ENCODE data around the gene PHTF1.

Gene PHTF1

DNA sequence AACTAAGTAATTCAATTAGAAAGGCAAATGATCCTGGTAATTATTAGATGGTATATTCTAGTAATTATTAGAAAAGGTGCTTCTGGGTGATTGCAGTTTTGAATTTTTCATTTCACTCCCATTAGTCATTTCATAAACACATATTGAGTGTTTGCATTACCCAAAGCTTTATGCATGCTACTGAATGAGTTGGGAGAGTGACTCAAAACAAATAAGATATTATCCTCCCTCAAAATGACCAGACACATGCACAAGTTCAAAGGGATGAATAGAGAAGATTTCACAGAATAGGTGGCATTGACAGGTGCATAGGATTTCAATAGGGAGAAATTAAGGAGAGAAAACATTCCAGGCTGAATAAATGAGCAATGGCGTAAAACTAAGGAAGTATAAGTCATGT lies 84.7 kb downstream of the PHTF1 start:
- no peaks in the 10 kb centered on the region for H3K27me3 ChIP-seq (ENCODE audit: control insufficient read depth in 1 of 2, insufficient read depth in 2 of 2, low read length in 2 of 2)
- H3K9me3 ChIP-seq (ENCODE audit: control insufficient read depth in 1 of 2, low read length in 2 of 2) = no peaks in the 10 kb centered on the region

DNA sequence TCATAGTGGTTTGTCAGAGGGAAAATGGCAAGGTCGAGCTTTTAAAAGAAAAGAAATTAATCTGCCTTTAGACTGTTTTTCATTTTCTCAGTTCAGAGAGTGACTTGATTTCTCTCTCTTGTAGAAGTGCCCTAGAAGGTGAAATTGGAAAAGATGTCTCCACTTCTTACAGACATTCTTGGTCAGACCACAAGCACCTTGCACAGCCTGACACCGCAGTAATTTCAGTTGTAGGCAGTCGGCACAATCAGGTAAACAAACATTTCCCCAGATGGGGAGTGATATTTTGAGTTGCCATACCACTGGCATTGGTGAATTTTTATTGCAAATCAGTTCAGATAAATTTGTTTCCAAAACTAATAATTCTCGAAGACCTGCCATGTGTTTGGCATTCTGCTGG lies 86.8 kb downstream of the PHTF1 start:
- Histone ChIP-seq H3K4me1 (ENCODE audit: control insufficient read depth in 1 of 2, insufficient read depth in 2 of 2, low read length in 2 of 2) (no peaks in the 10 kb centered on the region), H3K4me3 (ENCODE audit: low read depth in 1 of 2, low read length in 2 of 2) (no peak overlapping the region), H3K27ac (ENCODE audit: low read depth, low read length) (no peak overlapping the region), H3K9me3 (ENCODE audit: control insufficient read depth in 1 of 2, low read length in 2 of 2) (no peaks in the 10 kb centered on the region), H3K9ac (ENCODE audit: low read depth in 1 of 2, low read length in 2 of 2) (no peak overlapping the region), H3K36me3 (ENCODE audit: control insufficient read depth in 1 of 2, insufficient read depth in 2 of 2, low read length in 2 of 2) (peaks cover 5 to 23% of the 10 kb centered on the region in 2 donors), H3K27me3 (ENCODE audit: control insufficient read depth in 1 of 2, insufficient read depth in 2 of 2, low read length in 2 of 2) (no peaks in the 10 kb centered on the region)

More for the DNA sequence above, 84.7 kb downstream of the PHTF1 start:
- H3K36me3 ChIP-seq (ENCODE audit: control insufficient read depth in 1 of 2, insufficient read depth in 2 of 2, low read length in 2 of 2) = peaks cover 0 to 23% of the 10 kb centered on the region in 2 donors
- H3K27ac ChIP-seq (ENCODE audit: low read depth, low read length) = no peak overlapping the region
- H3K4me3 ChIP-seq (ENCODE audit: low read depth in 1 of 2, low read length in 2 of 2) = no peak overlapping the region
- H3K4me1 ChIP-seq (ENCODE audit: control insufficient read depth in 1 of 2, insufficient read depth in 2 of 2, low read length in 2 of 2) = no peaks in the 10 kb centered on the region
- H3K9ac ChIP-seq (ENCODE audit: low read depth in 1 of 2, low read length in 2 of 2) = no peak overlapping the region

DNA sequence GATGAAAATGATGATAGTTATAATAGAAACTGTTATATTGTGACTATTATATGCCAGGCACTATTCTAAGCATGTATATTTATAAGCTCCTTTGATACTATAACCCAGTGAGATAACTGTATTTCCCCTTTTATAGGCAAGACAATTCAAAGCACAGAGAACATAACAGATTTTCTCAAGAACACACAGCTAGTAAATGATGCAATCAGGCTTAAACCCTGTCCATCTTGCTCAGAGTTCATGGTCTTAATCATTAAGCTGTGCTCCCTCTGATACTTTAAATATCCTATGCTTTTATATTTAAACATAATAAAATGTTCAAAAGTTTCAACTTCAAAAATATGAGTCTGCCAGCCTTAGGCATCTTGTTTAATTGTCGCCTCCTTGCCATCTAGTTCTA lies 88.6 kb downstream of the PHTF1 start:
- Histone ChIP-seq H3K9ac (ENCODE audit: low read depth in 1 of 2, low read length in 2 of 2) (no peak overlapping the region), H3K9me3 (ENCODE audit: control insufficient read depth in 1 of 2, low read length in 2 of 2) (no peaks in the 10 kb centered on the region), H3K27me3 (ENCODE audit: control insufficient read depth in 1 of 2, insufficient read depth in 2 of 2, low read length in 2 of 2) (no peaks in the 10 kb centered on the region), H3K4me3 (ENCODE audit: low read depth in 1 of 2, low read length in 2 of 2) (no peak overlapping the region), H3K27ac (ENCODE audit: low read depth, low read length) (no peak overlapping the region), H3K36me3 (ENCODE audit: control insufficient read depth in 1 of 2, insufficient read depth in 2 of 2, low read length in 2 of 2) (peaks cover 5 to 23% of the 10 kb centered on the region in 2 donors), H3K4me1 (ENCODE audit: control insufficient read depth in 1 of 2, insufficient read depth in 2 of 2, low read length in 2 of 2) (no peaks in the 10 kb centered on the region)

DNA sequence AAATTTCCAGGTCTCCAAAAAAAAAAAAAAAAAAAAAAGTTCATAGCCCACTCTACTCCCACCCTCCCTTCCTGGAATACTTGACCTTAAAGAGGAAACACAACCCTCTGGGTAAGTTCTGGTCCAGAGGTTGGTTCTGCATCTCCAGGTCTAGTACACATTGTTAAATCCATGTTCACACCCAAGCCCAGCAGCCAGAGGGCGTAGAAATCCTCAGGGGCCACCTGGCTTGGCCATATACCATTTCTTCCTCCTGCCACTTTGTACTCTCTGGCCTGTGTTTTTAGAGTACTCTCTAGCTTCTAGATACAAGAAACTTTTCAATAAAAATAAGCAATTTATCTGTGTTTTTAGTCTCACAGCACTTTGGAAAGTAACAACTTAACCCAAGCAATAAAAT lies 89.3 kb downstream of the PHTF1 start:
- Histone ChIP-seq H3K36me3 (ENCODE audit: control insufficient read depth in 1 of 2, insufficient read depth in 2 of 2, low read length in 2 of 2) (peaks cover 5 to 23% of the 10 kb centered on the region in 2 donors), H3K9me3 (ENCODE audit: control insufficient read depth in 1 of 2, low read length in 2 of 2) (no peaks in the 10 kb centered on the region), H3K4me1 (ENCODE audit: control insufficient read depth in 1 of 2, insufficient read depth in 2 of 2, low read length in 2 of 2) (no peaks in the 10 kb centered on the region), H3K27ac (ENCODE audit: low read depth, low read length) (no peak overlapping the region), H3K4me3 (ENCODE audit: low read depth in 1 of 2, low read length in 2 of 2) (no peak overlapping the region), H3K27me3 (ENCODE audit: control insufficient read depth in 1 of 2, insufficient read depth in 2 of 2, low read length in 2 of 2) (no peaks in the 10 kb centered on the region), H3K9ac (ENCODE audit: low read depth in 1 of 2, low read length in 2 of 2) (no peak overlapping the region)

DNA sequence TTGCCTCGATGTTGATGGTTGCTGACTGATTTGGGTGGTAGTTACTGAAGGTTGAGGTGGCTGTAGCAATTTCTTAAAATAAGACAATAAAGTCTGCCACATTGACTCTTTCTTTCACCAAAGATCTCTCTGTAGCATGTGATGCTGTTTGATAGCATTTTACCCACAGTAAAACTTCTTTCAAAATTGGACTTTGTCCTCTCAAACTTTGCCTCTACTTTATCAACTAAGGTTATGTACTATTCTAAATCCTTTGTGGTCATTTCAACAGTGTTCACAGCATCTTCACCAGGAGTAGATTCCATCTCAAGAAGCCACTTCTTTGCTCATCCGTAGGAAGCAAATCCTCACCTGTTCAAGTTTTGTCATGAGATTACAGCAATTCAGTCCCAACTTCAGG lies 93.2 kb downstream of the PHTF1 start:
- peaks cover 0 to 5% of the 10 kb centered on the region in 2 donors for H3K36me3 ChIP-seq (ENCODE audit: control insufficient read depth in 1 of 2, insufficient read depth in 2 of 2, low read length in 2 of 2)
- no peaks in the 10 kb centered on the region for H3K27me3 ChIP-seq (ENCODE audit: control insufficient read depth in 1 of 2, insufficient read depth in 2 of 2, low read length in 2 of 2)

DNA sequence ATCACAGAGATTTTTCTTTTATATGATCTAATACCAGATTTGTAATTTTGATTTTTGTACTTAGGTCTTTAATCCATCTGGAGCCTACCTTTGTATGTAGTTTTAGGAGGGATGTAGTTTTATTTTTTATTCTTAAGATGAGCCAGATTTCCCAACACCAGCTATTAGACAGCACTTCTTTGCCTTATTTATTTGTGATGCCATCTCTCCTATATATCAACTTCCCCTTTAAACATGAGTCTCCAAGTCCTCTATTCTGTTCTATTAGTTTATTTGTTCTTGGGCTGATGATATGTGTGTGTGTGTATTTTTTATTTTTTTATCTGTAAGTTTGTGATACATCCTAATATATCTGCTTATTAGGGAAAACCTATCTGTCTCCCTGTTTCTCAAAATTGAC lies 94.2 kb downstream of the PHTF1 start:
- no peak overlapping the region for H3K27ac ChIP-seq (ENCODE audit: low read depth, low read length)
- H3K36me3 ChIP-seq (ENCODE audit: control insufficient read depth in 1 of 2, insufficient read depth in 2 of 2, low read length in 2 of 2) = peaks cover 0 to 8% of the 10 kb centered on the region in 2 donors
- H3K4me3 ChIP-seq (ENCODE audit: low read depth in 1 of 2, low read length in 2 of 2) = no peak overlapping the region
- no peaks in the 10 kb centered on the region for H3K4me1 ChIP-seq (ENCODE audit: control insufficient read depth in 1 of 2, insufficient read depth in 2 of 2, low read length in 2 of 2)
- no peak overlapping the region for H3K9ac ChIP-seq (ENCODE audit: low read depth in 1 of 2, low read length in 2 of 2)
- H3K27me3 ChIP-seq (ENCODE audit: control insufficient read depth in 1 of 2, insufficient read depth in 2 of 2, low read length in 2 of 2) = no peaks in the 10 kb centered on the region
- H3K9me3 ChIP-seq (ENCODE audit: control insufficient read depth in 1 of 2, low read length in 2 of 2) = no peaks in the 10 kb centered on the region

More for the DNA sequence above, 93.2 kb downstream of the PHTF1 start:
- Histone ChIP-seq H3K27ac (ENCODE audit: low read depth, low read length) (no peak overlapping the region), H3K9me3 (ENCODE audit: control insufficient read depth in 1 of 2, low read length in 2 of 2) (no peaks in the 10 kb centered on the region), H3K4me1 (ENCODE audit: control insufficient read depth in 1 of 2, insufficient read depth in 2 of 2, low read length in 2 of 2) (no peaks in the 10 kb centered on the region), H3K4me3 (ENCODE audit: low read depth in 1 of 2, low read length in 2 of 2) (no peak overlapping the region), H3K9ac (ENCODE audit: low read depth in 1 of 2, low read length in 2 of 2) (no peak overlapping the region)

DNA sequence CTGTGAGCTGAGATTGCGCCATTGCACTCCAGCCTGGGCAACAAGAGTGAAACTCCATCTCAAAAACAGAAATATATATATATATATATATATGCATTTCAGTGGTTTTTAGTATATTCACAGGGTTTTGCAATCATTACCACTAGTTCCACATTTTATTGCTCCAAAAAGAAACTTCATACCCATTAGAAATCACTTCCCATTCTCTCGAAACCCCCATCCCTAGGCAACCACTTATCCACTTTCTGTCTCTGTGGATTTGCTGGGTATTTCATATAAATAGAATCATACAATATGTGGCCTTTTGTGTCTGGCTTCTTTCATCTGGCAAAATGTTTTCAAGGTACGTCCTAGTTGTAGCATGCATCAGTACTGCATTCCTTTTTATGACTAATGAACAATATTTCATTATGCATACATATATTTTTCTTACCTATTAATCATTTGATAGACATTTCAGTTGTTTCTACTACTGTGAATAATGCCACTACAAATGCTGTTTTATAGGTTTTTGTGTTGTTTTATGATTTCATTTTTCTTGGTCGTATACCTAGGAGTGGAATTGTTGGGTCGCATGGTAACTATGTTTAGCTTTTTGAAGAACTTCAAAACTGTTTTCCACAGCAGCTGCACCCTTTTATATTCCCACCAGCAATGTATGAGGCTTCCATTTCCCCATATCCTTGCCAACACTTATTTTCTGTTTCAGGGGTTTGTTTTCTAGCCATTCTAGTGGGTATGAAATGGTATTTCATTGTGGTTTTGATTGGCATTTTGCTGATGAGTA lies 95.9 kb downstream of the PHTF1 start:
- Histone ChIP-seq H3K9ac (ENCODE audit: low read depth in 1 of 2, low read length in 2 of 2) (no peak overlapping the region), H3K9me3 (ENCODE audit: control insufficient read depth in 1 of 2, low read length in 2 of 2) (no peaks in the 10 kb centered on the region), H3K4me1 (ENCODE audit: control insufficient read depth in 1 of 2, insufficient read depth in 2 of 2, low read length in 2 of 2) (no peaks in the 10 kb centered on the region), H3K27ac (ENCODE audit: low read depth, low read length) (no peak overlapping the region), H3K27me3 (ENCODE audit: control insufficient read depth in 1 of 2, insufficient read depth in 2 of 2, low read length in 2 of 2) (no peaks in the 10 kb centered on the region), H3K4me3 (ENCODE audit: low read depth in 1 of 2, low read length in 2 of 2) (no peak overlapping the region), H3K36me3 (ENCODE audit: control insufficient read depth in 1 of 2, insufficient read depth in 2 of 2, low read length in 2 of 2) (peaks cover 3 to 13% of the 10 kb centered on the region in 2 donors)

DNA sequence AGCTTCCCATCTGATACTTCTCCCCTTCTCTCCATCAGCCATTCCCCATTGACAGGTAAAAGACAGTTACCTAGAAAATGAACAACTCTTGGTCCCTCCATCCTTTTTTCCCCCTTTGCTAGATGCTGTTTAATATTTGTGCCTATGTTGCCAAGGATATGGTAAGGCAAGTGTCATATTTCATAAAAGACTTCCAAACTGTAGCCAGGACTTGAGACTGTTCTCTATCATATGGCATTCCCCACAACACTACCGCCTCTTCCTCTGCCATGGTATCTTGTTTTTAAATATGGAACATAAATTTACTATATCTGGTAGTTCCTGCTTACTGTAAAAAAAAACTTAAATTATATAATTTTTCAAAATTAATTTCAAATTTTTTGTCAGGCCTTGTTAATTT lies 97.2 kb downstream of the PHTF1 start:
- Histone ChIP-seq H3K4me3 (ENCODE audit: low read depth in 1 of 2, low read length in 2 of 2) (no peak overlapping the region), H3K9ac (ENCODE audit: low read depth in 1 of 2, low read length in 2 of 2) (no peak overlapping the region), H3K36me3 (ENCODE audit: control insufficient read depth in 1 of 2, insufficient read depth in 2 of 2, low read length in 2 of 2) (peaks cover 3 to 13% of the 10 kb centered on the region in 2 donors), H3K4me1 (ENCODE audit: control insufficient read depth in 1 of 2, insufficient read depth in 2 of 2, low read length in 2 of 2) (no peaks in the 10 kb centered on the region), H3K9me3 (ENCODE audit: control insufficient read depth in 1 of 2, low read length in 2 of 2) (no peaks in the 10 kb centered on the region), H3K27me3 (ENCODE audit: control insufficient read depth in 1 of 2, insufficient read depth in 2 of 2, low read length in 2 of 2) (no peaks in the 10 kb centered on the region), H3K27ac (ENCODE audit: low read depth, low read length) (no peak overlapping the region)

DNA sequence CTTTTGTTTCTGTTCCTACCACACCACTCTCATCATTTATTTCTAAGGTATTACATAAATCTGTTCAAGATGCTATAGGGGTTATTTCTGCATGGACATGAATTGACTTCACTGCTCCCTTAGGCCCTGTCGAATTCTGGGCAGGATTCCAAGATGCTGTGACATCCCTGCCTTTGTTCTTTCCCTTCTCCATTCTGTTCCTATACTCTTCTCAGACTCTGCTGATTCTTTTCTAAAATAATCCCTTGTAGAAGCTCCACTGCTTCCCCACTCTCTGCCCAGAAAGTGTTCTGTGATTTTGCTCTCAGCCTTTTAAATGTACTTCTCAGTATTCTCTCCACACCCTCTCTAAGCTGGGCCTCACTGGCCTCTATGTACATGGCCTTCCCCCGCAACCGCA lies 99.2 kb downstream of the PHTF1 start:
- peaks cover 6 to 13% of the 10 kb centered on the region in 2 donors for H3K36me3 ChIP-seq (ENCODE audit: control insufficient read depth in 1 of 2, insufficient read depth in 2 of 2, low read length in 2 of 2)
- H3K27ac ChIP-seq (ENCODE audit: low read depth, low read length) = no peak overlapping the region
- no peak overlapping the region for H3K9ac ChIP-seq (ENCODE audit: low read depth in 1 of 2, low read length in 2 of 2)
- no peaks in the 10 kb centered on the region for H3K27me3 ChIP-seq (ENCODE audit: control insufficient read depth in 1 of 2, insufficient read depth in 2 of 2, low read length in 2 of 2)
- no peak overlapping the region for H3K4me3 ChIP-seq (ENCODE audit: low read depth in 1 of 2, low read length in 2 of 2)
- H3K9me3 ChIP-seq (ENCODE audit: control insufficient read depth in 1 of 2, low read length in 2 of 2) = no peaks in the 10 kb centered on the region
- no peaks in the 10 kb centered on the region for H3K4me1 ChIP-seq (ENCODE audit: control insufficient read depth in 1 of 2, insufficient read depth in 2 of 2, low read length in 2 of 2)

DNA sequence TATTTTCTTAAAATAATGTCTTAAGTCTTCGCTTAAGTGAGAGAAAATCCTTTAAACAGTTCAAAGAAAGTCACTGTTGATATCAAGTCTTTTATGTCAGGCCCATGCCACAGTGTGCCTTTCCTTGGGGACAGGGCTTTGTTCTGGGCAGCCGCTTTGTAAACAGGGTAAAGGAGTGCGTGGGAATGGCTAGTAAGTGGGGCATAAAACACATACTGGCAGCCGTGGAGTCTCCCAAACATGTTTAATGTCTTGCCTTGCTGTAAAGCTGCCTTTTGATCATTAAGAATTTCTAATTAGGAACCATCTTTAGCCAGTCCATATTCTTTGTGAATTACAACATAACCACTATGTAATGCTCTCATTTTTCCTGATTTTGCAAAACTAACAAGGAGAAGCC lies 99.7 kb downstream of the PHTF1 start:
- Histone ChIP-seq H3K27ac (ENCODE audit: low read depth, low read length) (no peak overlapping the region), H3K9ac (ENCODE audit: low read depth in 1 of 2, low read length in 2 of 2) (no peak overlapping the region), H3K27me3 (ENCODE audit: control insufficient read depth in 1 of 2, insufficient read depth in 2 of 2, low read length in 2 of 2) (no peaks in the 10 kb centered on the region), H3K36me3 (ENCODE audit: control insufficient read depth in 1 of 2, insufficient read depth in 2 of 2, low read length in 2 of 2) (peaks cover 6 to 13% of the 10 kb centered on the region in 2 donors), H3K4me1 (ENCODE audit: control insufficient read depth in 1 of 2, insufficient read depth in 2 of 2, low read length in 2 of 2) (no peaks in the 10 kb centered on the region), H3K9me3 (ENCODE audit: control insufficient read depth in 1 of 2, low read length in 2 of 2) (no peaks in the 10 kb centered on the region), H3K4me3 (ENCODE audit: low read depth in 1 of 2, low read length in 2 of 2) (no peak overlapping the region)
